ENCODE measurements around the gene ANKS3. TPM values are rescaled to one million over a fixed set of nuclear protein-coding genes. Genes with fewer than 3 reads are reported as not detected.

ANKS3 gene
- polyA plus RNA-seq, 2 of the 4 experiments (the other 2 are of a cell fraction): 22.7 to 27.1 TPM

- no peak for FAIRE-seq
- 89% methylated on average over 16 of the region's 25 CpGs for WGBS (ENCODE audit: missing lambda C conversion rate)
- Histone ChIP-seq H3K4me3 (no peak overlapping the region), H3K4me2 (no peak overlapping the region), H3K9me3 (no peaks in the 10 kb centered on the region), H3K4me1 (peaks cover 16% of the 10 kb centered on the region), H3K27ac (no peak overlapping the region)
- TF ChIP-seq HOXB5 (CRISPR knock-in tag; IDR thresholded peaks at IDR 0.05) (no peak), USF2 (IDR thresholded peaks at IDR 0.05) (no peak)
- POLR2A ChIA-PET: interaction anchor here (0.6 kb wide), 1 partner anchor 15 kb away, joined by 5 read pairs; no protein-coding TSS in a partner anchor
- CTCF ChIA-PET: no interaction called here
- no peak for DNase-seq (ENCODE audit: low read depth in 1 of 2, low spot score in 1 of 2)
- ATAC-seq: peak in 1 of 2 experiments; percentile 21; a peak in 1 of 6 replicates
Measured at GRCh38 chr16:4783251-4783950, 49.3 kb upstream of the ANKS3 start.

GRCh38 chr16:4780235-4780634 is 46.2 kb upstream of the ANKS3 start:
- Histone ChIP-seq H3K27ac (no peak overlapping the region), H3K4me2 (no peak overlapping the region), H3K4me1 (no peaks in the 10 kb centered on the region), H3K9me3 (no peaks in the 10 kb centered on the region), H3K4me3 (no peak overlapping the region)
- DNase-seq (ENCODE audit: low read depth in 1 of 2, low spot score in 1 of 2) (peak in 1 of 2 experiments; percentile 35), FAIRE-seq (no peak), ATAC-seq (no peak)
- ChIA-PET CTCF (interaction anchor here (0.6 to 2.4 kb wide), 2 partner anchors 9 to 176 kb away, joined by 3 to 9 read pairs; no protein-coding TSS in a partner anchor), POLR2A (interaction anchor here (1.0 kb wide), 1 partner anchor 23 kb away, joined by 3 read pairs; the partner anchor contains the start of gene ROGDI)
- WGBS (ENCODE audit: missing lambda C conversion rate): 63% methylated on average over 4 of the region's 4 CpGs
- TF ChIP-seq FOSL2 (IDR thresholded peaks at IDR 0.05) (0 out of 2 replicates have a peak, but pooled peaks have one; percentile 13), FOSL2 (CRISPR knock-in tag; IDR thresholded peaks at IDR 0.05) (peak; percentile 69), TP53 (CRISPR knock-in tag; IDR thresholded peaks at IDR 0.05) (no peak)

- TF ChIP-seq CTCF (IDR thresholded peaks at IDR 0.05): no peak
- no peak for TF ChIP-seq KDM1A (IDR thresholded peaks at IDR 0.05; ENCODE audit: low read depth)
- no peak for TF ChIP-seq FOSL2 (IDR thresholded peaks at IDR 0.05)
- no peak for TF ChIP-seq FOSL2 (CRISPR knock-in tag; IDR thresholded peaks at IDR 0.05)
- TF ChIP-seq SREBF2 (IDR thresholded peaks at IDR 0.05): no peak
- TF ChIP-seq ATOH8 (CRISPR knock-in tag; IDR thresholded peaks at IDR 0.05; ENCODE audit: low read depth): no peak
- DNase-seq (ENCODE audit: low read depth in 1 of 2, low spot score in 1 of 2): no peak
- no peak overlapping the region for H3K27ac ChIP-seq
- POLR2A ChIA-PET: no interaction called here
- H3K9me3 ChIP-seq: no peaks in the 10 kb centered on the region
- FAIRE-seq: no peak
- H3K4me1 ChIP-seq: no peaks in the 10 kb centered on the region
- no peak overlapping the region for H3K4me2 ChIP-seq
- 76% methylated on average over 4 of the region's 5 CpGs for WGBS (ENCODE audit: missing lambda C conversion rate)
- H3K4me3 ChIP-seq: no peak overlapping the region
- no peak; a peak in 1 of 6 replicates for ATAC-seq
- CTCF ChIA-PET: interaction anchor here (0.6 to 2.4 kb wide), 5 partner anchors 9 to 178 kb away, joined by 3 to 9 read pairs (median 3); partner anchors contain the start of gene SEPTIN12
Measured at GRCh38 chr16:4778050-4778392, 44.0 kb upstream of the ANKS3 start.

- 72% methylated on average over 9 of the region's 17 CpGs for WGBS (ENCODE audit: missing lambda C conversion rate)
- Histone ChIP-seq H3K27ac (no peak overlapping the region), H3K4me2 (no peak overlapping the region), H3K4me1 (no peaks in the 10 kb centered on the region), H3K4me3 (no peak overlapping the region), H3K9me3 (no peaks in the 10 kb centered on the region)
- ATAC-seq (no peak), DNase-seq (ENCODE audit: low read depth in 1 of 2, low spot score in 1 of 2) (no peak), FAIRE-seq (no peak)
- ChIA-PET POLR2A (no interaction called here), CTCF (interaction anchor here (0.6 to 1.1 kb wide), 5 partner anchors 8 to 97 kb away, joined by 3 read pairs; partner anchors contain the start of gene SEPTIN12)
- TF ChIP-seq CTCF (IDR thresholded peaks at IDR 0.05) (no peak), EHF (CRISPR knock-in tag; IDR thresholded peaks at IDR 0.05) (no peak), ATOH8 (CRISPR knock-in tag; IDR thresholded peaks at IDR 0.05; ENCODE audit: low read depth) (no peak), FOSL2 (IDR thresholded peaks at IDR 0.05) (no peak), FOSL2 (CRISPR knock-in tag; IDR thresholded peaks at IDR 0.05) (peak; percentile 29; the same call in 1 of the 2 replicates), MYC (IDR thresholded peaks at IDR 0.05; ENCODE audit: borderline replicate concordance, low read length) (no peak), REST (IDR thresholded peaks at IDR 0.05) (no peak), RFX5 (IDR thresholded peaks at IDR 0.05) (no peak), TFCP2L1 (CRISPR knock-in tag; IDR thresholded peaks at IDR 0.05) (no peak), CEBPB (IDR thresholded peaks at IDR 0.05) (peak in 1 of 2 experiments; percentile 30; a peak in 1 of 4 replicates)
Measured at GRCh38 chr16:4777339-4778049, 43.4 kb upstream of the ANKS3 start.

Data from A549 (cell line).